GM21528 (cell line): ENCODE results near the gene ISG20.

Experiments used
- ATAC-seq: cut with Tn5 transposase; IDR thresholded peaks from one replicate; pipeline ENCODE4 v1.9.1; 2021; ENCODE audit warnings: mild to moderate bottlenecking, moderate library complexity; ENCODE audit not compliant: unreplicated experiment, low FRiP score

ISG20 gene

DNA sequence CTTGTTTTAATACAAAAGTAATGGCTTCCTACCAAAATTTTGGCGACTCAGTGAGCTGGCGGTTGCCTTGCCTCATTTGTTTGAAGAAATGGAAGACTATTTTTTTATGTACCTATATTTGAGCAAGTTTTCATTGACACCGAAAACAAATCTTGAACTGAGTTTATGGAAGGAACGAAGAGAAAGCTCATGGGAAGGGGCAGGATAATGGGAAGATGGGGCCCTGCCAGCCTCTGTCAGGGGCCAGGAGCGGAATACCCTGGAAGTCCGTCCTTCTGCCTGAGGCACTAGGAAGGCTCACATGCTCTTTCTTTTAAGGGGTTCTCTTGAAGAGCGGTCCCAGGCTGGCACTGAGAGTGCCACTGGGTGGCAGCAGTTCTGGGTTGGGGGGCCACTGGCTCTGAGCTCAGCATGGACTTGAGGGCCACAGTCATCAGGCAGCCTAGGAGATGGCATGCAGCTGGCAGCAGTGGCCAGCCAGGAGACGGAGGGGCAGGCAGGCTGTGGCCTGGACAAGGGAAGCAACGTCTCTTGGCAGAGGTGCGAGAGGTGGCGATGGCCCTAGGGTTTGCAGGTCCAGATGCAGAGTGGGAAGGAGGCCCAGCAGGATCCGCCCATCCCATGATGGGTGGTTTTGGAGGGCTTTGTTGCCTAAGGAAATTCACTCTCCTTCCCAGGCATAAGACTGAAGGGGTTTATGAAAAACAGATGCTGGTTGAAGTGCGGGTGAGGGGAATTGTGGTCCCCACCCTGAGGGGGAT lies 41.6 kb downstream of the ISG20 start:
- ATAC-seq, result no peak

DNA sequence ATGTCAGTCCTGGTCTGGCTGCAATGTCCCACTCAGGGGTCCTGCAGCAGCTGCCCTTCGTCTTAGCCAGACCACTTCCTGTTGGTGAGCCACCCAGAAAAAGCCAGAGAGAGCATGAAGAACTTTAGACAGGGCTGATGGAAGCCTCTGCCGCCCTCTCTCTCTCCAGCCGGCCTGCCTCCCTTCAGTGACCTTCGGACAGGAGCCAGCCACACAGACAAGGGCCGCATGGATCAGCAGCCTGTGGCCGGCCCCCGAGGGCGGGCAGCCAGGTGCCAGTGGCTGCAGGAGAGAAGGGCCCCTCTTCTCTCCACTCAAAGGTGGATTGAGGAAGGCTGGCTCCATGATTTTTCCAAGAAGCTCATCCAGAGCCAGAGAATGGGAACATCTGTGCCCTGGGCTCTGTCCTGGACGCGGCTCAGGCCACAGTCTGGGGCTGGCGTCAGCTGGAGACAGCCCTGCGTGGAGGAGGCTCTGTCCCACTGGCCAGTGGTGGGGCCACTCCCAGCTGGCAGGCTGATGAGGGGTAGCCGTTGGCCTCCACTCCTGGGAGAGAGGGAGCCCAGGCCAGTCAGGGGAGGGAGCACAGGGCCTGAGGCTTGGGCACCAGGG lies 42.9 kb downstream of the ISG20 start:
- no peak for ATAC-seq

DNA sequence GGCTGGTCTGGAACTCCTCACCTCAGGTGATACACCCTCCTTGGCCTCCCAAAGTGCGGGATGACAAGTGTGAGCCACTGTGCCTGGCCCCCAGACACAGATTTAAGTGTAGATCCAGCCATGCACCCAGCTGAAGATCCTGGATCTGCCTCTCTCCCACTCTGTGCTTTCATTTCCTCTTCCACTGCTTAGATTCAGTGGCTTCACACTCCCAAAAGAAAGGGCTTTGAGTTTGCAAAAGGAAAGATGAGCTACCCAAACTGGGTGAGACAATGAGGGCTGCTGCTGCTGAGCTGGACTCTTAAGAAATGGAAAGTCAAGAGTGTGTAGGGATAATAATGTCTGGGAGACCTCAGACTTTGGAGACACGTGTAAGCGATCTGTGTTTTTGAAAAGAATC lies 45.5 kb downstream of the ISG20 start:
- no peak for ATAC-seq

- ATAC-seq, result no peak
Measured at GRCh38 chr15:88686166-88686565, 47.4 kb downstream of the ISG20 start.

- ATAC-seq, result no peak
Measured at GRCh38 chr15:88688394-88688933, 49.6 kb downstream of the ISG20 start.

DNA sequence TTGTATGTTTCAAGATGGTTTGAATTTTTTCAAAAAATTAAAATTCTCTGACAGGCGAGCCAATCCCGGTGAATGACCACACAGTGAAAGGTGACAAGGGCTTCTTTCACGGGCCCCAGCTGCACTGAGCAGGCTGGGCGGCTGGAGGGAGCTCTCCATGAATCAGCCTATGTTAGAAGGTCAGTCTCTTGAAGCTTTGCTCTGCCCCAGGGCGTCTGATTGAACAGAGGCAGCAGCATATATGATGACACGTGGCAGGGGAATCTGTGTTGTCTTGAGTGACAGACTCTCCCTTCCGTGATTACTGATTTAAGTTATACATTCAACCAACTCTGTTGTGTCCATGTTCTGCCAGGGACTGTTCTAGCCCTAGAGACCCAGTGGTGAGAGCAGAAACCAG lies 51.5 kb downstream of the ISG20 start:
- ATAC-seq, result no peak

GRCh38 chr15:88693191-88693590 lies 54.4 kb downstream of the ISG20 start:
- ATAC-seq, result no peak

- no peak for ATAC-seq
Measured at GRCh38 chr15:88695101-88695500, 56.3 kb downstream of the ISG20 start.

GRCh38 chr15:88695691-88696251 lies 57.0 kb downstream of the ISG20 start:
- ATAC-seq, result no peak

GRCh38 chr15:88696254-88696653 lies 57.4 kb downstream of the ISG20 start:
- no peak for ATAC-seq

DNA sequence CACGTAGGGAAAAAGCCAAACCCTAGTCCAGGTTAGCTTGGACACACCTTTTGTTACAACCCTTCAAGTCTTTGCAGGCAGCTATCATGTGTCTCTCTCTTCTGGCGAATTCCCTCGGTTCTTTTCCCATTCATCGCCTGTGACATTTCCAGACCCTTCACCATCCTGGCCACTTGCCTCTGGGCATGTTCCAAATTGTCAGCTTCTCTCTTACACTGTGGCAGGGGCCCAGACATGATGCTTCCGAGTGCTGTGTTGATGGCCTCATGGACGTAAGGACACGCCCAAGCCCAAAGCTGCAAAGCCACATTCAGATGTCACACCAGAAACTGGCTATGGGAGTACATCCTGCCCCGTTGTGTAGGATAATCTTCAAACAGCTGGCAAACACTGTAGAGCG lies 58.5 kb downstream of the ISG20 start:
- no peak for ATAC-seq

GRCh38 chr15:88699861-88700260 lies 61.0 kb downstream of the ISG20 start:
- no peak for ATAC-seq

- ATAC-seq, result no peak
Measured at GRCh38 chr15:88700716-88701115, 61.9 kb downstream of the ISG20 start.

DNA sequence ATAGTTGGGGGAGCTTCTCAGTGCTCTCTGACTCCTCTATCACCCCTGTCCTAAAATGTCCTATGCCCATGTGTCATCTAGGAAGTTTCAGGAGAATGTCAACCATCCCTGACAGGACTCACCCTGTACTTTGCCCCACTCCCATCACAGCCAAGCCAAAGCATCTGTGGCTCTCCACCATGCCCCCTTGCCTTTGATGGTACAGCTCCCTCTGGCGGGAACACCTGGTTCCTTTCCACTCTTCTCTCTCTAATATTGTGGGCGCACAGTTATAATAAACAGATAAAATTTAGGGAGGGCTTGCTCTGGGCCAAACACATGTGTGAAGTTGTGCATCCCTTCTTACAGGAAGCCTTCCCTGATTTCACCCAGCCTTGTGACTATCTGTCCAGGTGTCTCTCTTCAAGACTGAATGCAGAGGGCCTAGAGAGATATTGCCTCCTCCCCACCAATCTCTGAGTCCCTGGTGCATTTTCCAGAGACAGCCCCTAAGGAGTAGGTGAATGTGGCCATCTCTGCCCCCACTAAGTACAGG lies 62.8 kb downstream of the ISG20 start:
- ATAC-seq, result peak; percentile 60

- no peak for ATAC-seq
Measured at GRCh38 chr15:88702983-88703382, 64.2 kb downstream of the ISG20 start.

DNA sequence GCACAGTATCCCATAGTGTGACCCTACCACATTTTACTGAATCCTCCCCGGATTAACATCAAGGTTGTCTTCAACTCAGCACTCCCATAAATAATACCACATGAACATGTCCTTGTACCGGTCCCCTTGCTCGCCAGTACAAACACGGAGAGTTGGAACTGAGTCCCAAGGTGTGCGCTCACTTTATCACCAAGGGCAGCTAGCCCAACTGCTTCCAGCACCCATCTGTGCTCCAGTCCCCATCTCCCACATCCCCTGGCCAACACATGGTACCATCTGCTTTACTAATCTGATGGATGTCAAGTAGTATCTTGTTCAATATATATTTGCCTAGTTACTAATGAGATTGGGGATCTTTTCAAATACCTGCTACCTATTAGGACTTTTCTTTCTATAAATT lies 64.7 kb downstream of the ISG20 start:
- ATAC-seq, result no peak

GRCh38 chr15:88704791-88705768 lies 66.3 kb downstream of the ISG20 start:
- no peak for ATAC-seq

- ATAC-seq, result no peak
Measured at GRCh38 chr15:88705769-88706165, 67.0 kb downstream of the ISG20 start.
